Ishikawa (cell line): ENCODE results near the gene TBXAS1.

Experiments
- CEBPB ChIP-seq: IDR thresholded peaks from 2 replicates; pipeline ENCODE4 v1.6.1; 2012
- CREB1 ChIP-seq: IDR thresholded peaks from 2 replicates; pipeline ENCODE4 v1.6.1; 2012; ENCODE audit warnings: low read depth
- EGR1 ChIP-seq: IDR thresholded peaks from 2 replicates; pipeline ENCODE4 v1.6.1; 2012
- EP300 ChIP-seq: IDR thresholded peaks from 2 replicates; pipeline ENCODE4 v1.6.1; 2012; ENCODE audit warnings: borderline replicate concordance
- FOXM1 ChIP-seq: IDR thresholded peaks from 2 replicates; pipeline ENCODE4 v1.6.1; 2012; ENCODE audit warnings: low read depth, borderline replicate concordance
- NFIC ChIP-seq: IDR thresholded peaks from 2 replicates; pipeline ENCODE4 v1.6.1; 2012
- RAD21 ChIP-seq: IDR thresholded peaks from 2 replicates; pipeline ENCODE4 v1.6.1; 2012; ENCODE audit warnings: low read depth
- TAF1 ChIP-seq: IDR thresholded peaks from 2 replicates; pipeline ENCODE4 v1.6.1; 2012; ENCODE audit warnings: low read depth, mild to moderate bottlenecking
- YY1 ChIP-seq: IDR thresholded peaks from 2 replicates; pipeline ENCODE4 v1.6.1; 2012; ENCODE audit warnings: low read depth
- ZBTB7A ChIP-seq: IDR thresholded peaks from 2 replicates; pipeline ENCODE4 v1.6.1; 2012; ENCODE audit warnings: low read depth
- TF ChIP-seq, protein P1 (sequence below): IDR thresholded peaks from 2 replicates; pipeline ENCODE4 v1.6.1; 2012
- TF ChIP-seq, protein P2 (sequence below): IDR thresholded peaks from 2 replicates; pipeline ENCODE4 v1.6.1; 2012
- TF ChIP-seq, protein P3 (sequence below): IDR thresholded peaks from 2 replicates; pipeline ENCODE4 v1.6.1; 2012; ENCODE audit warnings: low read depth, mild to moderate bottlenecking

DNA sequence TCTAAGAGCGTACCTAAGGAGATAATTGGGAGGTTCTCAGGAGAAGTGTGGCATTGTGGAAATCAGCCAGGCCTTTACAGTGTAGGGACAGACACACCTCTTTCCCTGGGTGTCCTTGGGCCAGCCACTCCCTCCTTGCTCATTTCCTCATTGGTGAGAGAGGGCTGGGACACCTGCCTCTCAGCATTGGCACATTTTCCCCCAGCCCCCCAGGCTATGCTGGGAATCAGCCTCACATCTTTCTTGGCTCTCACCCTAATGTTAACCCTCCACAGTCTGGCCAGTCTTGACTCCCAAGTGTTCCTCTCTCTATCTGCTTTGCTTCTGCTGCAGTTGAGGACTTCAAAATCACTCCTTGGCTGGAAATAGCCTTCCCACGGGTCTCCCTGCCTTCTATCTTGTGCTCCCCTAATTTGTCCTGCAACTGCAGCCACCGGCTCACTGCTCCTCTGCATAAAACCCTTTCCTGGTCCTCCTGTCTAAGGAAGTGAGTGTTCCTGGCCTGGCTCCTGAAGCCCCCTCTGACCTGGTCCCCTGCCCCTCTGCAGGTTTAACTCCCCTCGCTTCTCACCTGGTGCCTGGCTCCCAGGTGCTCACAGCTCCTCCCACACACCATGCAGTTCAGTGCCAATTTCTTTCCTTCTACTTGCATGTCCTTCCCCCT, 15.8 kb downstream of the TBXAS1 start:
- TF ChIP-seq NFIC (no peak), YY1 (no peak), EP300 (no peak), TAF1 (no peak), FOXM1 (no peak), EGR1 (no peak), CEBPB (no peak), CREB1 (no peak), RAD21 (no peak), ZBTB7A (no peak)
- TF ChIP-seq, protein P1, sequence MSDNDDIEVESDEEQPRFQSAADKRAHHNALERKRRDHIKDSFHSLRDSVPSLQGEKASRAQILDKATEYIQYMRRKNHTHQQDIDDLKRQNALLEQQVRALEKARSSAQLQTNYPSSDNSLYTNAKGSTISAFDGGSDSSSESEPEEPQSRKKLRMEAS, result no peak
- TF ChIP-seq, protein P2, sequence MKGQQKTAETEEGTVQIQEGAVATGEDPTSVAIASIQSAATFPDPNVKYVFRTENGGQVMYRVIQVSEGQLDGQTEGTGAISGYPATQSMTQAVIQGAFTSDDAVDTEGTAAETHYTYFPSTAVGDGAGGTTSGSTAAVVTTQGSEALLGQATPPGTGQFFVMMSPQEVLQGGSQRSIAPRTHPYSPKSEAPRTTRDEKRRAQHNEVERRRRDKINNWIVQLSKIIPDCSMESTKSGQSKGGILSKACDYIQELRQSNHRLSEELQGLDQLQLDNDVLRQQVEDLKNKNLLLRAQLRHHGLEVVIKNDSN, result no peak
- TF ChIP-seq, protein P3, sequence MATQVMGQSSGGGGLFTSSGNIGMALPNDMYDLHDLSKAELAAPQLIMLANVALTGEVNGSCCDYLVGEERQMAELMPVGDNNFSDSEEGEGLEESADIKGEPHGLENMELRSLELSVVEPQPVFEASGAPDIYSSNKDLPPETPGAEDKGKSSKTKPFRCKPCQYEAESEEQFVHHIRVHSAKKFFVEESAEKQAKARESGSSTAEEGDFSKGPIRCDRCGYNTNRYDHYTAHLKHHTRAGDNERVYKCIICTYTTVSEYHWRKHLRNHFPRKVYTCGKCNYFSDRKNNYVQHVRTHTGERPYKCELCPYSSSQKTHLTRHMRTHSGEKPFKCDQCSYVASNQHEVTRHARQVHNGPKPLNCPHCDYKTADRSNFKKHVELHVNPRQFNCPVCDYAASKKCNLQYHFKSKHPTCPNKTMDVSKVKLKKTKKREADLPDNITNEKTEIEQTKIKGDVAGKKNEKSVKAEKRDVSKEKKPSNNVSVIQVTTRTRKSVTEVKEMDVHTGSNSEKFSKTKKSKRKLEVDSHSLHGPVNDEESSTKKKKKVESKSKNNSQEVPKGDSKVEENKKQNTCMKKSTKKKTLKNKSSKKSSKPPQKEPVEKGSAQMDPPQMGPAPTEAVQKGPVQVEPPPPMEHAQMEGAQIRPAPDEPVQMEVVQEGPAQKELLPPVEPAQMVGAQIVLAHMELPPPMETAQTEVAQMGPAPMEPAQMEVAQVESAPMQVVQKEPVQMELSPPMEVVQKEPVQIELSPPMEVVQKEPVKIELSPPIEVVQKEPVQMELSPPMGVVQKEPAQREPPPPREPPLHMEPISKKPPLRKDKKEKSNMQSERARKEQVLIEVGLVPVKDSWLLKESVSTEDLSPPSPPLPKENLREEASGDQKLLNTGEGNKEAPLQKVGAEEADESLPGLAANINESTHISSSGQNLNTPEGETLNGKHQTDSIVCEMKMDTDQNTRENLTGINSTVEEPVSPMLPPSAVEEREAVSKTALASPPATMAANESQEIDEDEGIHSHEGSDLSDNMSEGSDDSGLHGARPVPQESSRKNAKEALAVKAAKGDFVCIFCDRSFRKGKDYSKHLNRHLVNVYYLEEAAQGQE, result no peak
